GM06990 (cell line): ENCODE measurements around the gene AMPH.

Experiments used
- DNase-seq: peaks from one replicate; pipeline ENCODE4 v3.0.0-alpha.2; 2011; ENCODE audit not compliant: insufficient read length; ENCODE audit errors: extremely low read depth
- H3K27me3 ChIP-seq: replicated peaks from 2 replicates; pipeline ENCODE4 v1.6.0; 2011; ENCODE audit warnings: low read length; ENCODE audit not compliant: control insufficient read depth, insufficient read depth
- H3K36me3 ChIP-seq: 2 replicates; pipeline ENCODE4 v1.5.1; 2011; ENCODE audit warnings: low read length; ENCODE audit not compliant: control insufficient read depth, insufficient read depth
- H3K4me3 ChIP-seq: replicated peaks from 2 replicates; pipeline ENCODE4 v1.5.1; 2011; ENCODE audit warnings: low read depth, mild to moderate bottlenecking, control low read depth, low read length
- TF ChIP-seq, protein P1 (sequence below): IDR thresholded peaks from 2 replicates; pipeline ENCODE4 v1.5.1; 2011; ENCODE audit warnings: low read length, control low read depth, mild to moderate bottlenecking, inconsistent platforms; ENCODE audit not compliant: insufficient read depth, poor library complexity, severe bottlenecking

The AMPH gene

DNA sequence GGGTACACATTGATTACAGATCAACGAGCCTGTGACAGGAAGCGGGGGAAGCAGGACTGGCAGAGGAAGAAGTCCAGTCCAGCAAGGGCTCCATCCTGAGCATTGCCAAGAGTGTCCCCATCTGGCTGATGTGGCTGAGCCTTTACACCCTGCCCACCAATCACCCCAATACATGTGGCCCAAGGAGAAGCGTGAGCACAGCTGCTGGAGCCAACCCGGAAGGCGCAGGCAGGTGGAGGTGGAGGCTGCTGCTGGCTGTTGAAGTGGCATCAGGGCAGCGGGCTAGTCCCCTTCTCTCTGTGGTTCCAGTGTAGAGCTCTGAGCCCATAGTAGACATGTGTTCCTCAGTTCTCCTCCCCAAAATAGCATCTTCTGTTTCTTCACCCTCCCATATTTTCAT lies 6.8 kb upstream of the AMPH start:
- H3K36me3 ChIP-seq = no peaks in the 10 kb centered on the region
- no peaks in the 10 kb centered on the region for H3K27me3 ChIP-seq
- no peak for DNase-seq
- no peak overlapping the region for H3K4me3 ChIP-seq
- TF ChIP-seq, protein P1, sequence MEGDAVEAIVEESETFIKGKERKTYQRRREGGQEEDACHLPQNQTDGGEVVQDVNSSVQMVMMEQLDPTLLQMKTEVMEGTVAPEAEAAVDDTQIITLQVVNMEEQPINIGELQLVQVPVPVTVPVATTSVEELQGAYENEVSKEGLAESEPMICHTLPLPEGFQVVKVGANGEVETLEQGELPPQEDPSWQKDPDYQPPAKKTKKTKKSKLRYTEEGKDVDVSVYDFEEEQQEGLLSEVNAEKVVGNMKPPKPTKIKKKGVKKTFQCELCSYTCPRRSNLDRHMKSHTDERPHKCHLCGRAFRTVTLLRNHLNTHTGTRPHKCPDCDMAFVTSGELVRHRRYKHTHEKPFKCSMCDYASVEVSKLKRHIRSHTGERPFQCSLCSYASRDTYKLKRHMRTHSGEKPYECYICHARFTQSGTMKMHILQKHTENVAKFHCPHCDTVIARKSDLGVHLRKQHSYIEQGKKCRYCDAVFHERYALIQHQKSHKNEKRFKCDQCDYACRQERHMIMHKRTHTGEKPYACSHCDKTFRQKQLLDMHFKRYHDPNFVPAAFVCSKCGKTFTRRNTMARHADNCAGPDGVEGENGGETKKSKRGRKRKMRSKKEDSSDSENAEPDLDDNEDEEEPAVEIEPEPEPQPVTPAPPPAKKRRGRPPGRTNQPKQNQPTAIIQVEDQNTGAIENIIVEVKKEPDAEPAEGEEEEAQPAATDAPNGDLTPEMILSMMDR = no peak

DNA sequence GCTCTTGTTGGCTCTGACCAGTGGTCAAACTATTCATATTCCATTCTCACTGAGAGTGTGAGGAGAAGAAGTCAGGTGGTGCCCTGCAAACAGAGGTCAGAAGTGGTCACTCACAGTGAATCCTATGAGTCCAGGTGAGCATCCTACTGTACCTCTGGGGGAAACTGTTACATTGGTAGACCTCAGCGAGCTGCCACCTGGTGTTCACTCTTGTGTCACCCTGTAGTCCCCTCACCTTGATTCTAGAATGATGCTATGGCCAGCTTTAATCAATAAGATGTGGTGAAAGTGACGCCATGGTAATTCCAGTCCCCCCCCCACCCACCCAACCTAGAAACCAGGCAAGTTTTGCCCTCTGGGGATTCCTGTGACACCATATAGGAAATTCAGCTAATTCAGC lies 1.2 kb upstream of the AMPH start:
- Histone ChIP-seq H3K36me3 (no peaks in the 10 kb centered on the region), H3K4me3 (no peak overlapping the region), H3K27me3 (no peaks in the 10 kb centered on the region; the same call in 1 of the 2 replicates)
- TF ChIP-seq, protein P1 = peak; percentile 8
- no peak for DNase-seq

DNA sequence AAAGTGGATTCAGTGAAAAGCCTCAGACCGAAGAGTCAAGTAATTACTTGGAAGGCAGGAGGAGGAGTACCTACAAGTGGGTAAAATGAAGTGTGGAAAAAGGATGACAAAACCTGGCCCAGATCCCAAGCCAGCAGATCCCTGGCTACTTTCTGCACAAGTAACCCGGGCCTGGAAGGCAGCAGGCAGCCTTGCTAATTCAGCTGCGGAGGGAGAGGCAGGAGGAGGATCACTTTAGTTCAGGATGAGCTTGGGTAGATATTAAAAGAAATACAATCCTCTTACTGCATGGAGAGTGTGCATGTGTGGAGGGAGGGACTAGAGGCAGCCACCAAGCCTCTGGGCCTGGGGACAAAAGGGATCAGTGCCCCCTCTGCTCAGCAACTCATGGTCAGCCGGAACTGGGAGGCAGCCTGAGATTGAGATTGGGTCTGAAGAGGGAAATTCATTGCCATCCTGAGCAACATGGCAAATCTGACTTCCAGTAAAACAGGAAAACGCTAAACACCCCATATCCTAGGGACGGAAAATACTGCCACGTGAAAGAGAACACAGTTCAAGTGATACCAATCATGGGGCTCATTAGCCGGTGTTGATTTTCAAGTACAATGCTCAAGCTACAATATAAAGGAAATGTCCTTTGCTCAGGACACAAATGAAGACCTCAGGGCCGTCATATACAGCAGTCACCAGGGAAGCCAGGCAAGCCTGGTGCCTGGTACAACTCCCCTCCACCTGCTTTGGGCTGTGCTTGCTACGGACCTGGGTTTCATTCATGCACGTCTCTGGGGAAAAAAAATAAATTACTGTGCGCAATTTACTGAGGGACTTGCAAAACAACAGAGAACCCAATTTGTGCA lies 1.3 kb downstream of the AMPH start:
- no peak for DNase-seq
- TF ChIP-seq, protein P1 = no peak

DNA sequence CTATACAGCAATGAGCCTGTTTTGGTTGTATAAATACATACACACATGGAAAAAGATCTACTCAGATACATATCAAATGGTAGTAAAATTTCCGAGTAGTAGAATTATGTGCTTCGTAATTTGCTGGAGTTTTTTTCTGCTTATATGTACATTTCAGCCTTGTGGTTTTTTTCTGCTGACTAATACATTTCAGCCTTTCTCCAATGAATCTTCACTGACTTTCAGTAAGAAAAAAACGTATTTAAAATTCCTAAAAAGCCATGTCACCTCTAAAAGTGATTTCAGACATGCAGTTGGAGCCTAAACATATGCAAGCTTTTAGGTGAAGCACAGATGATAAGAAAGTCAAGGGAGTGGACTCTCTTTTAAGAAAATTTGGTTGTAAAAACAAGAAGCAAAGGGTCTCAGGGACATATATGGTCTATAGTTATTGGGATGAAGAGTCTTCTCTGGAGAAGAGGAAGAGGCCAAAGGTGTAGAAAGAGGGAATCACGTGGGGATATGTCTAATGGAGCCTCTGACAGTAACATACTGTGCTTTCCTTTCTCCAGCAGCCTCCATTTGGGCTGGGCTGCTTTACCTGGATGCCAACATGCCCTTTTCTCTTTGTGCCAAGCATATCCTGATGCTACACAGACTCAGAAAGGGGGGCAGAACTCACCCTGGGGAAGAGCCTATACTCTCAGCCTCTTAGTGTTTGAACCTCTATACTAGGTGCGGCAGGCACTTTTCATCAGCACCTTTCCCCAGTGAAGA lies 2.4 kb downstream of the AMPH start:
- H3K36me3 ChIP-seq = no peaks in the 10 kb centered on the region
- no peak overlapping the region for H3K4me3 ChIP-seq
- no peaks in the 10 kb centered on the region; the same call in 1 of the 2 replicates for H3K27me3 ChIP-seq
- no peak for DNase-seq
- TF ChIP-seq, protein P1 = no peak

More for the DNA sequence above, 1.3 kb downstream of the AMPH start:
- no peaks in the 10 kb centered on the region; the same call in 1 of the 2 replicates for H3K27me3 ChIP-seq
- no peaks in the 10 kb centered on the region for H3K36me3 ChIP-seq
- H3K4me3 ChIP-seq = no peak overlapping the region

DNA sequence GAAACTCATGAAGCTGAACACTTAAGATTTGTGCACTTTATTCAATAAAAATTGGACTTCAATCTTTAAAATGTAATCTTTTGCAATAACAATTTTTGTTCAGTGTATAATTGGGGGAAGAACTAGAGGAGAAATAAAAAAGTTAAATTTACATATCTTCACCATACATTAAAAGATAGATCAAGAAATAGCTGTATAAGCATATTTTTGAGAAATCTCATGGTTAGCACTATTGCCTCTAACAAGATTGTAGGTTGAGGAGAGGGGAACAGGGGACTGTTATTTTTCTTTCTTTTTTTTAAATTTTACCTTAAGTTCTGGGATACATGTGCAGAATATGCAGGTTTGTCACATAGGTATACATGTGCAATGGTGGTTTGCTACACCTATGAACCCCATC lies 5.3 kb downstream of the AMPH start:
- TF ChIP-seq, protein P1 = no peak
- no peak overlapping the region for H3K4me3 ChIP-seq
- DNase-seq = no peak
- no peaks in the 10 kb centered on the region for H3K36me3 ChIP-seq
- no peaks in the 10 kb centered on the region; the same call in 1 of the 2 replicates for H3K27me3 ChIP-seq
